ENCODE data around the gene AFAP1.

Gene AFAP1

DNA sequence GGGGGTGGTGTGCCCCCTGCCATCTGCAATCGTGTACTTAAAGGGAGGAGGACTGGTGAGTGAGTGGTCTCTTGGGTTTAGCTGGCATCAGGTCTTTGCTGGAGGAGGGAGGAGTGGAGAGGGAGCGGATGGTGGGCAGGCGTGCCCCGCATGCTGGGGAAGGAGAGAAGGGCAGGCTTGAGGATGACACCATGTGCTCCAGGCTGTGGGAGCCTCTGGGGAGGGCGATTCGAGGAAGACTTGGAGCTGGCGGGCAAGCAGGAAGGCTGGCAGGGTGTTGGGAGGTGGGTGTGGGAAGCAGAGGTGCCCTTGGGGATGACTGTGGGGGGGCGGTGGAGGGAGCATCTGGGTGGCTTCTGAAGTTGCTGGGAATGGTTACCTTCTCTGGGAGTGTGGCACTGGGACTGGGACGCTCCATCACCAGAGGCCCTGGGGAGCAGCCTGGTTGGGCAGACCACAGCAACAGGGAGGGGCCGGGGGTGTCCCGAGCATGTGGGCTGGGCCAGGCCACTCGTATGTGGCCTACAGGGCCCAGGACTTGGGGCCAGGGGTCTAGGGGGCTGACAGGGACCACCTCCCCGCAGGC lies 30.8 kb upstream of the AFAP1 start:
- no peak for DNase-seq (ENCODE audit: low read depth in 3 of 3, low spot score in 1 of 3)

- DNase-seq (ENCODE audit: low read depth in 3 of 3, low spot score in 1 of 3): no peak
Observed at GRCh38 chr4:7968262-7968896, 28.7 kb upstream of the AFAP1 start.

GRCh38 chr4:7967501-7968261 lies 28.0 kb upstream of the AFAP1 start:
- no peak for DNase-seq (ENCODE audit: low read depth in 3 of 3, low spot score in 1 of 3)

GRCh38 chr4:7967063-7967440 lies 27.4 kb upstream of the AFAP1 start:
- no peak for DNase-seq (ENCODE audit: low read depth in 3 of 3, low spot score in 1 of 3)

GRCh38 chr4:7966281-7967062 lies 26.8 kb upstream of the AFAP1 start:
- no peak for DNase-seq (ENCODE audit: low read depth in 3 of 3, low spot score in 1 of 3)

DNA sequence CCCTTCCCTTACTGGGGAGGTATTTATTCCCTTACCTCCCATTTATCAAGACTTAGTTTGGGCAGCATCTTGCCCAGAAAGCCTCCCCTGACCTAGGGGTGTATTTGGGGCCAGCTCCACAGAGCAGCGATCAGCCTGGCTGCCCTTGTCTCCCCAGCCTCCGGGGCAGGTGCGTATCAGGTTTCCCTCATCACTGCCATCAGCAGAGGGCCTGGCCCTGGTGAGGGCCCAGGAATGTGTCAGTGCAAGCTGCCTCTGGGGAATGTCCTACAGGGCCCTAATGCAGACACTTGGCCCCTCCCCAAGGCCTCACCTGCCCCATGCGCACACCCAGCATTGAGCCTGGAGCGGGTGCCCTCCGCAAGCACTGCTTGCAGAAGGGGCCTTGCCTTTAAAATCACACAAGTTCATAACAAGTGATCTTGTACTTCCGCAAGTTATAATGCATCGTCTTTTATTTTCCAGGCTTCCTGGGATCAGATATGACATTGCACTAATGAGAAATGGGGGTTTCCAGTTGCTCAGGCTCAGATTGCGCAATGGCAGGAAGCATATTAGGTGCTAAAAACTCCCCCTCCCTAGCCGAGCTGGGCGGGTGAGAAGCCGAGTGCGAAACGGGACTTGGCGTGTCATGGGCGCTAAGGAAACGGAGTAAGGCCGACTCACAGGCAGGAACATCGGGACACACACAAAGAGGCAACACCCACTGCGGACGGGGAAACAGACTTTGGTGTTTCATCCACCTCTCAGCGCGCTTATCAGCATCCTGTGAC lies 25.4 kb upstream of the AFAP1 start:
- peak in 2 of 3 donors; percentile 23 to 30 for DNase-seq (ENCODE audit: low read depth in 3 of 3, low spot score in 1 of 3)

GRCh38 chr4:7964459-7964858 lies 24.8 kb upstream of the AFAP1 start:
- no peak for DNase-seq (ENCODE audit: low read depth in 3 of 3, low spot score in 1 of 3)

DNA sequence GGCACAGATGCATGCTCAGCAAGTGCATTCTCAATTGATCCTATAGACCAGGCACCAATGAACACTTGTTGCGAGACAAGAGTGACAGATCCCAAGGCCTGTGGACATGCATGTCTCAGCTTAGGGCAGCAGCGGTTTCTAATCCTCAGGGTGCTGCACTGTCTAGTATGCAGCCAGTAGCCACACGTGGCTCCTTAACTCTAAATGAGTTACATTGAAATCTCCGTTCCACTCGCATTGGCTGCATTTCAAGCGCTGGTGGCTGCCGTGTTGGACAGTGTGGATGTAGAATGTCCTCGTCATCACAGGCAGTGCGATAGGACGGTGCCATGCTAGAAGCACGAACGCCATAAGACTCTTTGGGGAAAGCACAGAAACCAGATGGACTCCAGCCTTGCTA lies 24.0 kb upstream of the AFAP1 start:
- DNase-seq (ENCODE audit: low read depth in 3 of 3, low spot score in 1 of 3): no peak

- no peak for DNase-seq (ENCODE audit: low read depth in 3 of 3, low spot score in 1 of 3)
Observed at GRCh38 chr4:7962609-7963508, 23.2 kb upstream of the AFAP1 start.

DNA sequence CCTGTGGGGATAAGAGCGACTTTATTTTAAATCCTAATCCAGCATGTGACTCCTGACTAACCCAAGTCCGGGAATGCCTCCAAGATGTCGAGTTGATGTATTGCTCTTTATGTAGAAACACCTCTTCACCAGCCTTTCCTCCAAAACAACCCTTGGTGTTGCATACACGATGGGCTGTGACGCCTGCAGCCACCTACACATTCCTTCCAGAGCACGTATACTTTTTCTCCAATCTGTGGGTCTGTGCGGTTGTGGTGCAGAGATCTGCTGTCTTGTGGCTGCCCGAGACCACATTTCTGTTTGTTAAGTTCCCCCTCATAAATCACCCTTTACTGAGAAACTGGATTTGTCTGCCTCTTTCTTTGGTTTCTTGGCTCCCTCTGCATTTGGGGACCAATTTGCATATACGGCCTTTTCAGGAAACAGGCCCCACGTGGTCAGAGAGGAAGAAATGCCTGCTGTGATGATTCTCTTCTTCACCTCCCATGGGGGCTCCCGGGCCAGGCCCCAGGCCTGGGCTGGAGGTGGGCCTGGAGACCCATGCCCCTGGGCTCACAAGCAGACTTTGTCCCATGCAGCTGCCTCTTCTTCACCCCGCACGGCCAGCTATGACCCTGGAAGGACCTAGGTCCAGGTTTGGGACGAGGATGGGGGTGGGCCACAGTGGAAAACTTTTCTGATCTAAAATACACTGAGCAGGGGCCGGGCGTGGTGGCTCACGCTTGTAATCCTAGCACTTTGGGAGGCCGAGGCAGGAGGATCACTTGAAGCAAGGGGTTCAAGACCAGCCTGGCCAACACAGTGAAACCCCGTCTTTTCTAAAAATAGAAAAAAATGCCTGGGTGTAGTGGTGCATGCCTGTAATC lies 21.4 kb upstream of the AFAP1 start:
- no peak for DNase-seq (ENCODE audit: low read depth in 3 of 3, low spot score in 1 of 3)

GRCh38 chr4:7960017-7960789 lies 20.5 kb upstream of the AFAP1 start:
- DNase-seq (ENCODE audit: low read depth in 3 of 3, low spot score in 1 of 3): no peak

GRCh38 chr4:7959078-7959477 lies 19.4 kb upstream of the AFAP1 start:
- no peak for DNase-seq (ENCODE audit: low read depth in 3 of 3, low spot score in 1 of 3)

- no peak for DNase-seq (ENCODE audit: low read depth in 3 of 3, low spot score in 1 of 3)
Observed at GRCh38 chr4:7956934-7957656, 17.4 kb upstream of the AFAP1 start.

- no peak for DNase-seq (ENCODE audit: low read depth in 3 of 3, low spot score in 1 of 3)
Observed at GRCh38 chr4:7956270-7956808, 16.7 kb upstream of the AFAP1 start.

GRCh38 chr4:7955393-7955792 lies 15.7 kb upstream of the AFAP1 start:
- no peak for DNase-seq (ENCODE audit: low read depth in 3 of 3, low spot score in 1 of 3)

DNA sequence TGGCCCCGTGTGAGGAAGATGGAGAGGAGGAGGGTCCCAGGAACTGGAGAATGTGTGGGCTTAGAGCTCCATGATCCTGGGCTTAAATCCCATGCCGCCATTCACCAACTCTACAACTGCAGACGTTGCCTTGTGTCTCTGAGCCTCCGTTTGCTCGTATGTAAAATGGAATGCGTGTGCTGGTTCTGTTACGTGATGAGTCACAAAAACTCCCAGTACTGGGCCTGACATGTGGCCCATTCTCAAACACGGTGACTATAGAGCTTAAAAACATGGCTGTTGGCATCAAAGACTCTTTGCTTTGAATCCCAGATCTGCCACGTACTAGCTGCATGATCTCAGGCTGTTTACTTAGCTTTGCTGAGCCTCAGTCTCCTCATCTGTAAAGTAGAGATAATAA lies 13.0 kb upstream of the AFAP1 start:
- no peak for DNase-seq (ENCODE audit: low read depth in 3 of 3, low spot score in 1 of 3)

DNA sequence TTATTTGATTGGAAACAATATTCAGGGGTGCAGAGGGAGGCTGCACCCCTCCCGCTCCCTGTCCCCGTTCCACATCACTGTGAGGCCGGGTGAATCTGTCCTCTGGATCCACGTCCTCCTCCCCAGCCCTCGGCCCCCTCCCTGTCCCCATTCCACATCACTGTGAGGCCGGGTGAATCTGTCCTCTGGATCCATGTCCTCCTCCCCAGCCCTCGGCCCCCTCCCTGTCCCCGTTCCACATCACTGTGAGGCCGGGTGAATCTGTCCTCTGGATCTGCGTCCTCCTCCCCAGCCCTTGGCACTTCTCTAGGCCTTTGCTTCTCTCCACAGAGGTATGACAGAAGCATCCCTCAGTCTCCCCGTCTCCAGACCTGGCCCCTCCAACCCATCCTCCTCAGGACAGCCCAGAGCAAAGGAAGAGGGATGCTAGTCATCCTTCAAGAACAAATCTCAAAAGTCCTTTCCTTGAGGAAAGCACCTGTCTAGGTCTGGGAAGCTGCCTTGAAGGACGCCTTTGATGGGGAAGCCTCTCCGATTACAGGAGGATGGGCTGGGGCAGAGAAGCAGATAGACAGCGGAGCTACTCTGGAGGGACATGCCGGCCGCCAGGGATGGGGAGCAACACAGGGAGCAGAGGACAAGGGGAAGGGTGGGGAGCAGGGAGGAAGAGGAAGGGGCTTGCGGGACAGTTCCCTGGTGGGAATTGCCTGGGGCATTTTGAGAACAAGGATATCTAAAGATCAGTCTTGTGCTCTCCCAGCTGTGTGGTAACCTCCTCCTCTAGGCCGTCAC lies 10.8 kb upstream of the AFAP1 start:
- no peak for DNase-seq (ENCODE audit: low read depth in 3 of 3, low spot score in 1 of 3)
